SKM-1 (cell line): ENCODE measurements around the gene JAG2.

ENCODE experiments used
- DNase-seq: peaks from one replicate; lab custom pipeline; 2025; ENCODE audit not compliant: unreplicated experiment; lab: John Stamatoyannopoulos, UW

The JAG2 gene

DNA sequence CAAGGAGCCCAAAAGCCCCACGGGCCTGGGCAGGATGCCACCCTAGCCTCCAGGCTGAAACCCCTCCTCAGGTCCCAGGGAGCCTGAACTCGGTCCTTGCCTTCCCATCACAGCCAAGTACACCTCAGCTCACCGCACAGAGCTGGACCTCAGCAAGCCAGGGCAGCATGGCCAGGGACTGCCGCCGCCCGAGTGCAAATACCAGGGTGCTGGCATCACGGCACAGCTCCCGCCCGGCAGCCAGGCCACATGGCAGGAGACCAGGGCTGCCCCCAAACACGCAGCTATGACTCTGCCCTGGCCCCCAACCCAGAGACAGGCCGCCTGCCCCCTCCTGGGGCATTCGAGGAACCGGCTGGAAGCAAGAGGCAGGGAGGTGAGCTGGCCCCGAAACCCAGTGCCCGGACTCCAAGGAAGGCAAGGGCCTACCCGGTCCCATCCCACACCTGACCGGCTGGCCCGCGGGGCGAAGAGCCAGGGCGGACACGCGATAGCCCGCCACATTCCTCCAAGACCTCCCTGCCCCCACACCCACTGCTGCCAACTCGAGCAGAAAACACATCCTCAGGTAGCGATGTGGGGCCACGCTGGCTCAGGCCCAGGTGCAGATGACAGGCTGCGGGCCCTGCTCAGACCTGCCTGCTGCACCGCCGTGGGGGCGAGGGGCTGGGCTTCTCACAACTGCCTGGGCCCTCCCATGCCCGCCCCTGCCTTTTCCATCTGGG lies 2.7 kb downstream of the JAG2 start:
- no peak for DNase-seq

DNA sequence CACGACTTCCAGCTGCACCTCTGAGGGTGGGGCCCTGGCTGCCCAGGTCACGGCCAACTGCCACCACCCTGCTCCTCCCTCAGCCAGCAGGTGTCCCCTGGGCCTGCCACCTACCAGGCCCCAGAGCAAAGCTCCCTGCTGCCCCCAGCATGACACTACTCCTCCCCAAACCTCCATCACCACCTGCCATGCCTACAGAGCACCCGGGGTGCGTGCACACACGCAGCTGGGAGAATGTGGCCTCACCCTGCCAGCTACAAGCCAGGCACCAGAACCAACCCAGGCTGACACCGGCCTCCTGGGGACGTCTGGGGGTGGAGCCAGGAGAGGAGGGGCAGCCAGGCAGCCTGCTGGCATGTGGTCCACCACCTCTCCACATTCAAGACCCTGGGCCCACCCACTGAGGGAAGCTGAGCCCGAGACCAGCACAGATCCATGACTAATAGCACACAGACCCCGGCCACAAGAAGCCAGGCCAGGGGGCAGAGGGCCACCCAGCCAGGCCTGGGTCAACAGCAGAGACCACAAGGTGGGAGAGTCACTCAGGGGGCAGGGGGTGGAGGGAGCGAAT lies 3.4 kb downstream of the JAG2 start:
- DNase-seq = no peak

DNA sequence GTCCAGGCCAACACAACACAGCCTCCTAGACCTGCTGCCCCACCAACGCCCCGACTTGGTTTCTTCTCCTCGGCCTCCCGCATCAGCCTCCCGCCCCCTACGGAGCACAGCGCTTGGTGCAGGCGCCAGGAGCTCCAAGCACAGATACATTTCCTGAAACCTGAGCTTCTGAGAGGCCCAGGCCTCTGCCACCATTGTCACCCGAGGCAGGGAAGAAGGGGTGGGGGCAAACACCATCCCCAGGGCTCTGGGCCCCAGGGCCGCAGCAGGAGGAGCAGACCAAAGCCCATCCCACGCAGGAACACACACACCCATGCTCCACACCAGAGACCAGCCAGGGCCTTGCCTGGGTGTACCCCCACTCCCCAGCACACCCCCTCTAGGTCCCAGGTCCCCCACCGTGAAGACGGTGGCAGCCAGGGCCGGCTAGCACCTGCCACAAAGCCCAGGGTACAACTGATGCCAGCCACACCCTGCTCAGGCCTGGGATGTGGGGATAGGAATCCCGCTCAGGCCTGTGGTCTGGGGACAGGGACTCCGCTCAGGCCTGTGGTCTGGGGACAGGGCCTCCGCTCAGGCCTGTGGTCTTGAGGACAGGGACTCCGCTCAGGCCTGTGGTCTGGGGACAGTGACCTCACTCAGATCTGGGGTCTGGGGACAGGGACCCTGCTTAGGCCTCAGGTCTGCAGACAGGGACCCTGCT lies 5.4 kb downstream of the JAG2 start:
- DNase-seq = no peak

DNA sequence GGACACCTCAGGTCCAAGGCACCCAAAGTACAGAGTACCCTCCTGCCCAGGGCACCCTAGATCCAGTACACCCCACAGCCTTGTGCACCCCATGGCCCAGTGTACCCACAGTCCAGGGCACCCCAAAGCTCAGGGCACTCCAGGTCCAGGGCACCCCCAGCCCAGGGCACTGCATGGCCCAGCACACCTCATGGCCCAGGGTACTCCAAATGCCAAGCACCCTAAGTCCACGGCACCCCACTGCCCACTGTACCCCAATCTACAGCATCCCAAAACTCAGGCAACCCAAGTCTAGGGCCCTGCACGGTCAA lies 6.0 kb downstream of the JAG2 start:
- DNase-seq = no peak

DNA sequence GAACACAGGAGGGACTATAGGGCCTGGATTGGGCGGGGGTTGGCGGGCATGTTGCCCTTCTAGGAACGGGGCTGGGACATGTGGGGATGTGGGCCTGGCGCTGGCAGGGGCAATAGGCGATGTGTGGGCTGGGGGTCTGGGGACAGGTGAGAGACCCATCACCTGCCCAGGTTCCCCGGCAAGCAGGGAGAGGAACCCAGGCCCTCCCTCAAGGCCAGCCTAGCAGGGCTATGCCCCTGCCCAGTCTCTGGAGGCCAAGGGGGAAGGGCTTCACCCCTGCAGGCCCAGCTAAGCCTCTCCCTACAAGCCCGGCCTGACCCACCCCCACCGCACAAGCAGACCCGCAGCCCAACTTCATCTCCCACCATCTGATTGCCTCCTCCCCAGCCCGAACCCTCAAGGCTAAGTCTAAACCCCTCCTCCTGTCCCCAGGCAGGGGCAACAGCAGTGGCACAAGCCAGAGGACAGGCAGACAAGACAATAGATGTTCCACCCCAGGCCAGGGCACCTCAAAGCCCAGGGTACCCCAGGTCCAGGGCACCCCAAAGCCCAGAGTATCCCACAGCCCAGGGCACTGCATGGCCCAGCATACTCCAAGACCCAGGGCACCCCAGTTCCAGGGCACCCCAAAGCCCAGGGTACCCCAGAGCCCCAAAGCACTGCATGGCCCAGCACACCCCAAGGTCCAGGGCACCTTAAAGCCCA lies 6.5 kb downstream of the JAG2 start:
- no peak for DNase-seq

DNA sequence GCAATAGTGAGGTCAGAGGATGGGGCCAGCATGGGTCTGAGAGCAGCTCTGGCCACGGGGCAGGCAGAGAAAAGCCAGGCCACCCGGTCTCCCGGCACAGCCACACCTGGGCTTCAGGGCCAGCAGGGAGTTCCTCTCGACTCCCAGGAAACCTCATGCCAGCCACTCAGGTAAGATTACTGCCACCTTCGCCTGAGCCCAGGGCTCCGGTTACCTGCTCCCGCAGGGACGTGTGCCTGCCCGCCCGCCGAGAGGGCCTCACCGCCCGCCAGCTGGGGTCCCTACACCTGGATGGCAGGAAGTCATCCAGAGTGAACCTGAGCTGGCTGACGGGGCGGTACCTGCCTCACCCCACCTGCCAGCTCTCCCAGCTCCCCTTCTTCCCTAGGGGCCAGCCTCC lies 7.3 kb downstream of the JAG2 start:
- DNase-seq = no peak

DNA sequence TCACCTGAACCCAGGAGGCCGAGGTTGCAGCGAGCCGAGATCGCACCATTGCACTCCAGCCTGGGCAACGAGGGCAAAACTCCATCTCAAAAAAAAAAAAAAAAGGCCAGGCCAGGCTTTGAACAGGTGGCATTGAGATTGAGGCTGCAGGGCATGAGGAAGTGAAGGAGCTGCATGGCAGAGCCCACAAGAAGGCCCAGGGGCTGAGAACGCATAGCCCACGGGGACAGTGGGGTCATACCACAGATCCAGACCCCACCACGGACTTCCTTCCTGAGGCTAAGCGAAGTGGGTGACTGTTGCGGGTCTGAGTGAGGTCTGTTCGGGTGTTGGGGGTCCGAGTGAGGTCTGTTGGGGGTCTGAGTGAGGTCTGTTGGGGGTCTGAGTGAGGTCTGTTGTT lies 7.8 kb downstream of the JAG2 start:
- DNase-seq = no peak

DNA sequence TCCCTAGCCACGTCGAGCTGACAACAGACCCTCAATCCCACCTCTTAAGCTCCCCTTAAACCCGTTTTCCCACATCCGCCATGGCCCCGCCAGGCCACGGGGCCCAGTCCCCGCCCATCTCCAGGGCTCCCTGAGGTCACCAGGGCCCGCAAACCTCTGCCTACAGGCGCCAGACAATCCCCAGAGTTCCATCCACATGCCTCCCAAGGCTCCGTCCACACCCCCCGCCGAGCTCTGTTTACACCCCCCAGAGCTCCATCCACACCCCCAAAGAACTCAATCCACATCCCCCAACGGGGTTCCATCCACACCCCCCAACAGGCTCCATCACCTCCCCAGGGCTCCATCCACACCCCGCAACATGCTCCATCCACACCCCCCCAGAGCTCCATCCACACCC lies 9.2 kb downstream of the JAG2 start:
- DNase-seq = no peak

DNA sequence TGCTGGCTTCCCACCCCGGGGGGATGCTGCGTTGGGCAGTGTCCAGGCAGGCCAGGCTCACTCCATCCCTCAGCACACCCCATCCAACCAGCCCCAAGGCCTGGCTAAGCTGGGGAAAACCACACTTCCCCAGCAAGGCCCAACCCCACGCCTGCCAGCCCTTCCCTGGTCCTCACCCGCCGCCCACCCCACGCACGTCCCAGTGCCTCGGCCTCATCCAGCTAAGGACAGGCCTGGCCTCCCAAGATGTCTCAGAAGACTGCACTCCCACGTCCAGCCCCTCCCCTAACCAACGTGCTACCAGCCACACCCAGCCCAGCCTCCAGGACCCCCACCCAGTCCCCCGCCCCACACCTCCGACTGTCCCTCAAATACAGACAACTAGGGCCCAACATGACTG lies 9.8 kb downstream of the JAG2 start:
- no peak for DNase-seq

DNA sequence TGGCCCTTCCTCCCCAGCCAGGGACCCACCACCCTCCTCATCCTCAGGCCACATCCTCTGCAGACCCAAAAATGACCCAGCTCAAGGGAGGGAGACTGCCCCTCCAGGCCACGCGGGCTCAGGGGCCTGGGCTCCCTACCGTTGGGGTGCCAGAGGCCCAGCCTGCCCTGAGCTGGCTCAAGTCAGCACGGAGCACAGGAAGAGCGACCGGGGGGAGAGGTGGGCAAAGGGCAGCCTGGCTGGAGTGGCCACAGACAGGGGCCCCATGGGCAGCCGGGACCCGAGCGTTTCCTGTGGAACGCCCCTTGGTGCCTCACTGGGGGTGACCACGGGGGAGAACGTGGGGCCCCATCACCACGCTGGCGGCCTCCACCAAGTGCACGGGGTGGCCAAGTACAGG lies 10.7 kb downstream of the JAG2 start:
- DNase-seq = no peak

DNA sequence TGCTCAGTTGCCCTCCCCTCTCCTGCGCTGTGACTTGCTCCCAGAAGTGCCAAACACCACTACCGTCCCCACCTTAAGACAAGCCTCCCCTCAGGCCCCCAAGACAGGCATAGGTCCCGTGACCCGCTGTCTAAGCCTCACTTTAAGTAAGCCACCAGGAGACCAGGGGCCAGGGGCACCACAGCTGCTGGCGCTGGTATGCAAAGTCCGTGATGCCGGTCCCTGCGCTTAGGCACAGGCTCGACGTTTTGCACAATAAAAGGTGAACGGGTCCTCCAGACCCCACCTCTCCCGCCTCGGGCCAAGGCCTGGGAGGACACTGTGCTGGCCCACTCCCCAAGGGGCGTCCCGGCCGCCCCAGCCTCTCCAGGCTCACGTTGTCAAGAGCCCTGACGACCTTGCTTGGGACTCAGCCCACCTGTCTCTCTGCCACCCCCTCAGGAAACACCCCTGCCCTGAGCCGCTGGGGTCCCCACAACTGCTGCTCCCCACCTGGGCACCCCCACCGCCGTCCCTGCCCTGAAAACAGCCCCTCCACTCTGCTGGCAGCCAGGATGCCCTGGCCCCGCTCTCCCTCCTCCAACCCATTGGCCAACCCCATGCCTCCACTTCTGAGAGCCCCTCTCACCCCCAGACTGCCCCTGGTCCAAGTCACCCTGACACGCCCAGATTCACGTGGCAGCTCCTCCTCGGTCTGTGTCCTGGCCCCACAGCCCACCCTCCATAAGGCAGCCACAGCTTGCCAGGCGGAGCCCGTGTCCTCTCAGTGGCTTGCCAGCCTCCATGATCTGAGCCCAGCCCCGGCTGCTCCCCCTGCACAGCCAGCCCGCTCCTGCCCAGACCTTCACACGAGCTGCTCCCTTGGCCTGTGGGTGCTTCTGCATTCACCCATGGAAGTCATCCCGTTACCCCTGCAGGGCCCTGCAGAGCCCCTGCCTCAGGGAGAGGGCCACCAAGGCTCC lies 11.9 kb downstream of the JAG2 start:
- no peak for DNase-seq

DNA sequence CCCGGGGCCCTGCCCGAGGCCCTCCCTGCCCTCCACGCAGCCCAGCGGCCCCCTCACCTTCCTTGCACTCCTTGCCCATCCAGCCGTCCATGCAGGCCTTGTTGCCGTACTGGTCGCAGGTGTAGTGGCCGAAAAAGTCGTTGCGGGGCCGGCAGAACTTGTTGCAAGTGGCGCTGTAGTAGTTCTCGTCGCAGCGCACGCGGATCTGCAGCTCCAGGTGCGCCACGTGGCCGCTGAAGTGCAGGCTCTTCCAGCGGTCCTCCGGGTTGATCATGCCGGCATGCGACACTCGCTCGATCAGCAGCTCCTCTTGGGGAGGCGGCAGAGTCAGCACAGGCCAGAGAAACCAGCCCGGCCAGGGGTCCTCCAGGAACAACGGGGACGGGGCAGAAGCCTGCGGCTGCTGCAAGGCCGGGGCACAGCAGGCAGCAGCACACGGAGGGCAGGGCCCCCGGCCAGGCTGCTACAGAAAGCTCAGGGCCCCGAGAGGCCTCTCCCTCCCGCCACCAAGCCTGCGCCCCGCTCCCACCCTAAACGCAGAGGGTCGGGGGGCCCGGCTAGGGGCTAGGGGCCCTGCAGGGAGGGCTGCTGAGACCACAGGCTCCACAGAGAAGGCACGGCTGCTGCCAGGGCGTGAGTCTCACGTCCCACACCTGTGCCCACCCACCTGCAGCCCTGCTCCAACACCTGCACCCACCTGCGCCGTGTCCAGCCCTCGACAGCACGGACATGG lies 12.7 kb downstream of the JAG2 start:
- no peak for DNase-seq

DNA sequence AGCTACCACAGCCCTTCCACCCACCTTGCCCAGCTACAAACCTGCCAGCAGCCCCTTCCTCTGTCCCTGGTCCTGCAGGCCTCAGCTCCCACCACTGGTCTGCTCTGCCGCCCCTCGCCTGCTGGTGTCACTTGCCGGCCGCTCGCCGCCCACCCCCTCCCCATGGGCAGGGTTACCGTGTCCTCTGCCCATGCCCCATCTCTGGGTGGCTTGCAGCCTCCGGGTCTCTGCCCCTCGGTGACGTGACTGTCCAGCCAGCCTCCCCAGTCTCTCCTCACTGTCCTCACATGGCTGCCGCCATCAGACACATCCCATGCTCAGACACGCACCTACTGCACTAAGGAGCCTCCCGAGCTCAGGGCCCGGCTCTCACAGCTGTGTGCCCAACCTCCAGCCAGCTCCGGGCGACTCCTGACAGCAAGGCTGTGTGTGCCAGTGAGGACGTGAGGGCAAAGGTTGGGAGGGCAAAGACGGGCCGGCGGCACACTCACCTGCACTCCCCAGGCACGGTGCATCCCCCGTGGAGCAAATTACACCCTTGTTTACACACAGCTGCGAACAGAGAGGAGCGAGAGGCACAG lies 13.4 kb downstream of the JAG2 start:
- DNase-seq = no peak

DNA sequence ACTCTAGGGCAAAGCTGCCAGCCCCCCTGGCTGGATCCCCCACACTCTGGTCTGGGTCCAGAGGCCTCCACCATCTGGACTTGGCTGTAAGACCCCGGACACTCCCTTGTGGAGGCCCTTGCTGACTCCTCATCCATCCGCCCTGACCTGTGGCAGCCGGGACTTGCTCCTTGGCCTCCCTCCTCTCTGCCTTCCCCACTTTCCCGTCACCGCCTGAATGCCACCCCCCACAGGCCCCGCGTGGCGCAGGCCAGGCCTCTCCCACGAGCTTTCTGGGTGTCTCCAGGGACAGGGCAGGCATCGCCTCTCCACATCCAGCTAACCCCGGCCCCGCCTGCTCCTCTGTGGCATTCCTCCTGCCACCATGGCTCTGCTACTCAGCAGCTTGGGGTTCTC lies 14.1 kb downstream of the JAG2 start:
- no peak for DNase-seq

DNA sequence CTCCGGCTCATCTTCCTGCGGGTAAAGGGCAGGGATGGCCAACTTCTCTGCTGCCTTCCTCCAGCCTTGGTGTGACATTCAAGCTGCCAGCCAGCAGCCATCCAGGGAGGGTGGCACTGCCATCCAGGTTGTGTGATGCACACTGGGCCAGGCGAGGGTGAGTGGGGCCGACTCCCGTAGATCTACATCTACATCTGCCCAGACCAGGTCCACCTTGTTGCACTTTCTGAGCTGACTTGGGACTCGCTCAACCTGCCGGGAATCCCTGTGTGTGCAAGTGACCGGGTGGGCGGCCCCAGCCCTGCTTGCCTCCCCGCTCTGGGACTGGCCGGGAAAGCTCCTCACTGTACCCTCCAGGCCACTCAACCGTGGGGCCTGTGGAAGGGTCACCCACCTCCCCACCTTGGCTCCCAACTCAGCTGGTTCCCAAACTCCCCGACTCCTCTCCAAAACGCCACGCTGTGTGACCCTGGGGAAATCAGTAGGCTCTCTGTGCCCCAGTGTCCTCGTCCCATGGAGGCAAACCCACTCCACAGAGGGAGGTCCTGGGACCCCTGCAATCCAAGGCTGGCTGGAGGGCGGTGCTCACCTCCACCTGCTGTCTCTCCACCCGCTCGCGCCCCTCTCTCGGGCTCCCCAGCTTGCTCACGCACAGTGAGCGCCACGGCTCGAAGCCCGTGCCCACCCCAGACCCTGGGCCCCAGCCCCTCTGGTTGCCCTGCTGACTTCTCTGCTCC lies 14.7 kb downstream of the JAG2 start:
- DNase-seq = no peak

DNA sequence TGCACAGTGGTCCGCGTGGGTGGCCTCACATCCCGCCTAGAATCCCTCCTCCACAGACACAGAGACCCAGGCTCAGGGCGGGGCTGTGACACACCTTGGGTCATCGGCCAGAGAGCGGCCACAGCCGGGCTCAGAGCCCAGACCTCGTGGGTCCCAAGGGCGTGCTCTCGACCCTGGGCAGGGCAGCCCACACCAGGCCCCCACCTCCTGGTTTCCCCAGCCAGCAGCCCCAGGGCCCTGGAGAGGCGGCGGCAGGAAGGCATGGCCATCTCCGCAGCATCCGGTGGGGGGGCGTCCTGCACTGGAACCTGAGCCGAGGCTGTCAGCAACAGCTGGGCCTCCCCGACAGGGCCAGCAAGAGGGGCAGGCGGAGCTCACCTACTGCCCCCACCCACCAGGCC lies 15.2 kb downstream of the JAG2 start:
- DNase-seq = no peak

DNA sequence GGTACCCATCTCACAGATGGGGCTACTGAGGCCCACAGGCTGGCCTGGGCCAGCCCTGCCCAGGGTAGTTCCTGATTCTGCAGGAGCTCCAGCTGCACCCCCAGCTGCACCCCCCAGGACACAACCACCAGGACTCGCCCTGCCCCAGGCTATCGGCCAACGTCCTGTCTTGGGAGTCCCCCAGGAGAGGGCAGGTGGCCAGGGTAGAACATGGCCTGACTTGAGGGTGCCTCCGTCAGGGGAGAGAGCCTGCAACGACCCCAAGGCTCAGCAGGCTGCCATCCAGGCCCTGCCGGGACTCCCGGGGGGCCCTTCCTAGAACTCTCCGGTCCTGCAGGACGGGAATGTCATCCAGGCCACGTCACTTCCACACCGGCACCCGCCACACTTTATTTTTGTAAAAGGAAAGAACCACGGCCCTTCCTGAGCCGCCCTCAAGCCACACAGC lies 15.8 kb downstream of the JAG2 start:
- no peak for DNase-seq

DNA sequence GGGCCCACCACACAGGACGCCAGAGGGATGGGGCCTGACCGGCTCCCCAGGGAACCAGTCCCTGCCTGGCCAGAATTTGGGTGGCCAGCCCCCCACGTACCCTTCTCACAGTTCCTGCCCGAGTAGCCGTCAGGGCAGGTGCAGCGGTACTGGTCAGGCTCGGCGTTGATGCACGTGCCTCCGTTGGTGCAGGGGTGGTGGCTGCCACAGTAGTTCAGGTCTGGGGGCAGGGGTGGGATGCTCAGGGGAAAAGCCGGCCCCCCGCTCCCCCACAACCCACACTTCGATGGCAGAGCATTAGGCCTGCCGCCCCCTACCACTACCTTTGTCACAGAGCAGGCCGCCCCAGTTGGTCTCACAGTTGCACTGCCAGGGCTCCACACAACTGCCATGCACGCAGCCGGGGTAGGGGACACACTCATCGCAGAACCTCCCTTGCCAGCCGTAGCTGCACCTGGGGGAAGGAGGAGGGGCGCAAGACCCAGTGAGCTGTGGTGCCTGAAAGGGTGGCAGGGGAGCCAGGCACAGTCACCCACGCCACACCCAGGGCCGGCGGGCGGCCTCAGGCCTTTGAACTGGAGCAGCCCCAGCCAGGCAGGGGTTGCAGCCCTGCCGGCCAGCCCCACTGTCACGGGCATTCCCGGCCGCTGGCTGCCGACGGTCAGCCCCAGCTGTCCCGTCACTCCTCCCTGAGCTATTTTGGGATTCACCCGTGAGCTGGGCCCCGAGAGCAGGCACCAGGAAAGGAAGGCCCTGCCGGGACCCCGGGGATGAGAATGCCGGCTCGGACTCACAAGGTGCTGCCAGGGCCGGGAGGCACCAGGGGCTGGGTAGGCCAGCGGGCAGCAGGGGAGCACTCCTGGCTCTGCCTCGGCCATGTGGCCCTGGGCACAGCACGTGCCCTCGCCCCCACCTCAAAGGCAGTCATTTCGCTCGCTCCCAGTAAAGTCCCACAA lies 16.5 kb downstream of the JAG2 start:
- no peak for DNase-seq
